ENCODE data around the gene CENPX. TPM values are rescaled to one million over a fixed set of nuclear protein-coding genes. Genes with fewer than 3 reads are reported as not detected.

Gene CENPX
- total and polyA plus RNA-seq, 2 of the 13 experiments (the other 11 are each of a cell fraction or from before 2014, with no cell fraction given), result 92.7 to 170 TPM

DNA sequence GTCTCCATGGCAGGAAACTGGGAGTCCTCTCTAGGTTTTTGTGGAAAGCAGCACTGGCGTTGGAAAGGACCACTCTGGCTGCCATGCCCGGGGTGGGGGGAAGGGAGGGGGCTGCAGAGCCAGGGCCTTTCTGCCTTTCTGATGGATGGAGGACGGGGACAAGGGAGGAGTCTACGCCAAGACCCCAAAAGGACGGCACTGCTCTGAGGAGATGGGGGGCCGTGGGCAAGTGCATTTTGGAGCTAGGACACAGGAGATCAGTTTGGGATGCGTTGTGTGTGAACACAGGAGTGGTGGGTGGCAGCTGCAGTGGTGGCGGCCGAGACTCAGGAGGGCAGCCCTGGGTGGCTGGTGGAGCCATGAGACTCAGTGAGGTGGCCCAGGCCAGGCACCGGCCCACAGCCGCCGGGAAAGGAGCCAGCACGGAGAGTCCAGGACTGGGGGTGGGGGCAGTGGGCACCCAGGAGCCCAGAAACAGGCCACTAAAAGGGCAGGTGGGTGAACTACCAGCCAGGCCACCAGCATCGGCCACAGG, 2.0 kb downstream of the CENPX start (continued):
- TF ChIP-seq, protein P1, sequence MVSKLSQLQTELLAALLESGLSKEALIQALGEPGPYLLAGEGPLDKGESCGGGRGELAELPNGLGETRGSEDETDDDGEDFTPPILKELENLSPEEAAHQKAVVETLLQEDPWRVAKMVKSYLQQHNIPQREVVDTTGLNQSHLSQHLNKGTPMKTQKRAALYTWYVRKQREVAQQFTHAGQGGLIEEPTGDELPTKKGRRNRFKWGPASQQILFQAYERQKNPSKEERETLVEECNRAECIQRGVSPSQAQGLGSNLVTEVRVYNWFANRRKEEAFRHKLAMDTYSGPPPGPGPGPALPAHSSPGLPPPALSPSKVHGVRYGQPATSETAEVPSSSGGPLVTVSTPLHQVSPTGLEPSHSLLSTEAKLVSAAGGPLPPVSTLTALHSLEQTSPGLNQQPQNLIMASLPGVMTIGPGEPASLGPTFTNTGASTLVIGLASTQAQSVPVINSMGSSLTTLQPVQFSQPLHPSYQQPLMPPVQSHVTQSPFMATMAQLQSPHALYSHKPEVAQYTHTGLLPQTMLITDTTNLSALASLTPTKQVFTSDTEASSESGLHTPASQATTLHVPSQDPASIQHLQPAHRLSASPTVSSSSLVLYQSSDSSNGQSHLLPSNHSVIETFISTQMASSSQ (IDR thresholded peaks at IDR 0.05; ENCODE audit: low read depth), result no peak
- TF ChIP-seq, protein P1 (CRISPR knock-in tag; IDR thresholded peaks at IDR 0.05; ENCODE audit: borderline replicate concordance), result no peak
- TF ChIP-seq TRIM22 (IDR thresholded peaks at IDR 0.05) (no peak), PRPF4 (IDR thresholded peaks at IDR 0.05; ENCODE audit: low read depth, low read length, poor library complexity, severe bottlenecking) (no peak), CREM (IDR thresholded peaks at IDR 0.05) (no peak), CREM (CRISPR knock-in tag; IDR thresholded peaks at IDR 0.05) (no peak), PHF20 (CRISPR knock-in tag; IDR thresholded peaks at IDR 0.05) (no peak), NCOR1 (IDR thresholded peaks at IDR 0.05; ENCODE audit: borderline replicate concordance, low read length) (no peak), ZNF703 (CRISPR knock-in tag; IDR thresholded peaks at IDR 0.05; ENCODE audit: borderline replicate concordance) (peak; percentile 27; the same call in 1 of the 2 replicates), NR2F1 (CRISPR knock-in tag; IDR thresholded peaks at IDR 0.05) (no peak), ZSCAN22 (CRISPR knock-in tag; IDR thresholded peaks at IDR 0.05) (no peak), ZNF3 (CRISPR knock-in tag; IDR thresholded peaks at IDR 0.05) (no peak), ZNF232 (CRISPR knock-in tag; IDR thresholded peaks at IDR 0.05; ENCODE audit: borderline replicate concordance) (no peak), FOXC1 (CRISPR knock-in tag; IDR thresholded peaks at IDR 0.05; ENCODE audit: borderline replicate concordance) (no peak), ZSCAN31 (CRISPR knock-in tag; IDR thresholded peaks at IDR 0.05; ENCODE audit: low read depth) (no peak), ZNF790 (CRISPR knock-in tag; IDR thresholded peaks at IDR 0.05; ENCODE audit: borderline replicate concordance) (no peak), ZNF674 (CRISPR knock-in tag; IDR thresholded peaks at IDR 0.05; ENCODE audit: low read depth) (no peak), ZNF501 (CRISPR knock-in tag; IDR thresholded peaks at IDR 0.05) (no peak), SIX4 (CRISPR knock-in tag; IDR thresholded peaks at IDR 0.05) (no peak), SAFB2 (CRISPR knock-in tag; IDR thresholded peaks at IDR 0.05; ENCODE audit: borderline replicate concordance, low read depth) (no peak; the same call in 1 of the 2 replicates), TP53 (CRISPR knock-in tag; conservative IDR thresholded peaks at IDR 0.05) (no peak)
- TF ChIP-seq, protein P2, sequence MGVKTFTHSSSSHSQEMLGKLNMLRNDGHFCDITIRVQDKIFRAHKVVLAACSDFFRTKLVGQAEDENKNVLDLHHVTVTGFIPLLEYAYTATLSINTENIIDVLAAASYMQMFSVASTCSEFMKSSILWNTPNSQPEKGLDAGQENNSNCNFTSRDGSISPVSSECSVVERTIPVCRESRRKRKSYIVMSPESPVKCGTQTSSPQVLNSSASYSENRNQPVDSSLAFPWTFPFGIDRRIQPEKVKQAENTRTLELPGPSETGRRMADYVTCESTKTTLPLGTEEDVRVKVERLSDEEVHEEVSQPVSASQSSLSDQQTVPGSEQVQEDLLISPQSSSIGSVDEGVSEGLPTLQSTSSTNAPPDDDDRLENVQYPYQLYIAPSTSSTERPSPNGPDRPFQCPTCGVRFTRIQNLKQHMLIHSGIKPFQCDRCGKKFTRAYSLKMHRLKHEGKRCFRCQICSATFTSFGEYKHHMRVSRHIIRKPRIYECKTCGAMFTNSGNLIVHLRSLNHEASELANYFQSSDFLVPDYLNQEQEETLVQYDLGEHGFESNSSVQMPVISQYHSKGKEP (CRISPR knock-in tag; IDR thresholded peaks at IDR 0.05), result no peak
- TF ChIP-seq, protein P3, sequence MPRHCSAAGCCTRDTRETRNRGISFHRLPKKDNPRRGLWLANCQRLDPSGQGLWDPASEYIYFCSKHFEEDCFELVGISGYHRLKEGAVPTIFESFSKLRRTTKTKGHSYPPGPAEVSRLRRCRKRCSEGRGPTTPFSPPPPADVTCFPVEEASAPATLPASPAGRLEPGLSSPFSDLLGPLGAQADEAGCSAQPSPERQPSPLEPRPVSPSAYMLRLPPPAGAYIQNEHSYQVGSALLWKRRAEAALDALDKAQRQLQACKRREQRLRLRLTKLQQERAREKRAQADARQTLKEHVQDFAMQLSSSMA (CRISPR knock-in tag; IDR thresholded peaks at IDR 0.05), result no peak
- TF ChIP-seq, protein P4, sequence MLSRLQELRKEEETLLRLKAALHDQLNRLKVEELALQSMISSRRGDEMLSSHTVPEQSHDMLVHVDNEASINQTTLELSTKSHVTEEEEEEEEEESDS (CRISPR knock-in tag; IDR thresholded peaks at IDR 0.05; ENCODE audit: borderline replicate concordance), result no peak

Data from HepG2 (cell line).